Endothelial cell of umbilical vein (primary cell): ENCODE data around the gene TJP1. TPM values are rescaled to one million over a fixed set of nuclear protein-coding genes. Genes with fewer than 3 reads are reported as not detected.

Experiments used
- BruUV-seq: library from RNA; stranded (reverse); fragments of 400-500 nt; replicated peaks from 2 replicates; lab custom pipeline; 2021; lab: Mats Ljungman, UMichigan
- CTCF ChIA-PET: fragments of 300-600, 350-600 bp; sonication (Branson Sonifier 250); formaldehyde crosslinking; loops from one replicate; lab custom pipeline; 2021; ENCODE audit warnings: antibody characterized with exemption, inconsistent platforms; lab: Charles Lee
- POLR2A ChIA-PET: fragments of 300-600, 350-600 bp; sonication (Branson Sonifier 250); formaldehyde crosslinking; loops from one replicate; lab custom pipeline; 2021; ENCODE audit warnings: antibody characterized with exemption, inconsistent platforms; lab: Charles Lee
- DNase-seq: peaks from one replicate; pipeline ENCODE4 v3.0.0-alpha.2; 2011; ENCODE audit warnings: low read depth, low spot score
- FAIRE-seq: peaks from 2 replicates; lab custom pipeline; 2011; peaks lifted over from hg19 to GRCh38; lab: Jason Lieb, UNC
- H2AFZ ChIP-seq: 2 replicates; pipeline ENCODE4 v1.6.0; 2012; ENCODE audit warnings: low read depth, low read length, control low read depth, inconsistent platforms
- H3K27ac ChIP-seq: 2 replicates; pipeline ENCODE4 v1.5.1; 2011; ENCODE audit warnings: low read depth, mild to moderate bottlenecking, control low read depth, low read length, moderate library complexity; ENCODE audit not compliant: insufficient read depth
- H3K27me3 ChIP-seq, 2 experiments: 2 replicates each; pipeline versions ENCODE4 v1.6.0 to v1.6.1; 2011; ENCODE audit warnings: low read length in 2 of 2, mixed read lengths in 1 of 2; ENCODE audit not compliant: control insufficient read depth in 2 of 2, insufficient read depth in 2 of 2
- H3K36me3 ChIP-seq, 2 experiments: 2 replicates in 1 of 2; 3 replicates in 1 of 2; pipeline ENCODE4 v1.5.1; 2011; ENCODE audit warnings: low read length in 2 of 2, mild to moderate bottlenecking in 1 of 2, moderate library complexity in 1 of 2; ENCODE audit not compliant: control insufficient read depth in 2 of 2, insufficient read depth in 2 of 2; ENCODE audit errors: extremely low read depth in 1 of 2
- H3K4me1 ChIP-seq: 3 replicates; pipeline ENCODE4 v1.5.1; 2011; ENCODE audit warnings: mild to moderate bottlenecking, low read length; ENCODE audit not compliant: control insufficient read depth, insufficient read depth; ENCODE audit errors: extremely low read depth
- H3K4me2 ChIP-seq: 2 replicates; pipeline ENCODE4 v1.6.1; 2011; ENCODE audit warnings: low read length, control low read depth, mixed read lengths; ENCODE audit not compliant: insufficient read depth
- H3K4me3 ChIP-seq, 3 experiments: fragments of 200-600 bp in 1 of 3; sonication (generic), shearing (Covaris generic) in 1 of 3; replicated peaks in 1 of 3; 2 replicates each; pipeline ENCODE4 v1.5.1; 2011 to 2016; ENCODE audit warnings: control low read depth in 3 of 3, low read length in 3 of 3, mild to moderate bottlenecking in 2 of 3, inconsistent platforms in 1 of 3, low read depth in 1 of 3, moderate library complexity in 1 of 3; ENCODE audit not compliant: insufficient read depth in 1 of 3
- H3K79me2 ChIP-seq: 2 replicates; pipeline ENCODE4 v1.6.0; 2012; ENCODE audit warnings: low read length, inconsistent platforms; ENCODE audit not compliant: control insufficient read depth, insufficient read depth
- H3K9ac ChIP-seq: replicated peaks from 2 replicates; pipeline ENCODE3; 2011; ENCODE audit warnings: low read length, control low read depth; ENCODE audit not compliant: insufficient read depth; ENCODE audit errors: extremely low read depth
- H3K9me1 ChIP-seq: replicated peaks from 3 replicates; pipeline ENCODE4 v1.6.0; 2011; ENCODE audit warnings: mild to moderate bottlenecking, low read length; ENCODE audit not compliant: control insufficient read depth, insufficient read depth; ENCODE audit errors: extremely low read depth
- H3K9me3 ChIP-seq: replicated peaks from 2 replicates; pipeline ENCODE4 v1.5.1; 2012; ENCODE audit warnings: low read length, inconsistent platforms; ENCODE audit not compliant: control insufficient read depth, insufficient read depth
- H4K20me1 ChIP-seq: replicated peaks from 2 replicates; pipeline ENCODE3; 2011; ENCODE audit warnings: mild to moderate bottlenecking, low read length; ENCODE audit not compliant: control insufficient read depth, insufficient read depth; ENCODE audit errors: extremely low read depth
- CTCF ChIP-seq, 2 donors: IDR thresholded peaks; 1 replicate in 1 of 2; 2 replicates in 1 of 2; pipeline ENCODE4 v1.5.1; 2011; ENCODE audit warnings: low read length in 2 of 2, mild to moderate bottlenecking in 2 of 2, moderate library complexity in 2 of 2, control low read depth in 1 of 2, inconsistent platforms in 1 of 2, low read depth in 1 of 2; ENCODE audit not compliant: insufficient read depth in 1 of 2; ENCODE audit errors: extremely low read depth in 1 of 2
- EZH2 ChIP-seq: IDR thresholded peaks from 2 replicates; pipeline ENCODE4 v1.6.1; 2012; ENCODE audit warnings: borderline replicate concordance, low read depth, mild to moderate bottlenecking, moderate library complexity, low read length, inconsistent platforms; ENCODE audit not compliant: severe bottlenecking
- FOS ChIP-seq: IDR thresholded peaks from 2 replicates; pipeline ENCODE4 v1.6.1; 2011; ENCODE audit warnings: mild to moderate bottlenecking, low read length, moderate library complexity, borderline replicate concordance; ENCODE audit not compliant: insufficient read depth
- GATA2 ChIP-seq: IDR thresholded peaks from 2 replicates; pipeline ENCODE4 v1.7.0; 2011; ENCODE audit warnings: low read depth, mild to moderate bottlenecking, moderate library complexity, mixed read lengths, low read length; ENCODE audit not compliant: insufficient read length, insufficient read depth
- JUN ChIP-seq: IDR thresholded peaks from 2 replicates; pipeline ENCODE4 v1.6.1; 2011; ENCODE audit warnings: borderline replicate concordance, low read depth; ENCODE audit not compliant: insufficient read length, insufficient read depth
- MAX ChIP-seq: IDR thresholded peaks from 2 replicates; pipeline ENCODE4 v1.6.1; 2011; ENCODE audit not compliant: insufficient read depth, insufficient read length
- MYC ChIP-seq: IDR thresholded peaks from one replicate; pipeline ENCODE4 v1.6.1; 2011; ENCODE audit warnings: mild to moderate bottlenecking, low read depth, low read length
- POLR2A ChIP-seq: IDR thresholded peaks from 2 replicates; pipeline ENCODE4 v1.6.1; 2012; ENCODE audit warnings: low read depth, mild to moderate bottlenecking, control low read depth, low read length
- POLR2AphosphoS5 ChIP-seq: IDR thresholded peaks from 2 replicates; pipeline ENCODE4 v1.6.1; 2012; ENCODE audit warnings: low read depth, mild to moderate bottlenecking, control low read depth, low read length, moderate library complexity; ENCODE audit not compliant: insufficient read depth
- dilution Hi-C: fragments of 300-500 bp; cut with MboI; formaldehyde crosslinking; loops from one replicate; pipeline ENCODE4 v1.15.0; 2019; ENCODE audit warnings: low sequenced_read_pairs; ENCODE audit not compliant: extremely low pct_ligation_motif_present
- intact Hi-C: fragments of 100-400 bp; cut with micrococcal nuclease; formaldehyde crosslinking; loops from one replicate; pipeline ENCODE4 v1.10.0; 2022
- polyA plus RNA-seq, 4 experiments: library from polyadenylated mRNA; depleted of rRNA in 3 of 4; stranded (reverse) in 3 of 4; unstranded in 1 of 4; fragments of >200 nt; gene quantifications; 2 replicates each; pipeline versions ENCODE4 v1.2.1 to v1.2.3, GENCODE V29; 2011 to 2012; ENCODE audit warnings: missing spikeins in 1 of 4
- total RNA-seq: library from RNA; stranded (reverse); gene quantifications from 2 replicates; pipeline ENCODE4 v1.2.3, GENCODE V29; 2021

The TJP1 gene
- total and polyA plus RNA-seq, 2 donors (not counting 3 experiments of a cell fraction or from before 2014, with no cell fraction given), result 45.6 to 128 TPM

GRCh38 chr15:29867241-29868000, 45.2 kb upstream of the TJP1 start:
- Histone ChIP-seq H2AFZ (no peak overlapping the region), H3K36me3 (no peaks in the 10 kb centered on the region), H3K9me3 (no peaks in the 10 kb centered on the region), H3K79me2 (no peaks in the 10 kb centered on the region), H3K9ac (no peak overlapping the region), H3K4me3 (no peak overlapping the region), H3K27me3 (peaks cover 0 to 4% of the 10 kb centered on the region in 2 experiments), H4K20me1 (no peaks in the 10 kb centered on the region), H3K9me1 (no peaks in the 10 kb centered on the region), H3K27ac (no peak overlapping the region), H3K4me1 (no peaks in the 10 kb centered on the region), H3K4me2 (no peak overlapping the region)
- TF ChIP-seq MYC, result no peak
- no peak for TF ChIP-seq FOS
- no peak for TF ChIP-seq GATA2
- no peak for TF ChIP-seq CTCF (IDR thresholded peaks at IDR 0.05; ENCODE audit: extremely low read depth in 1 of 2, insufficient read depth in 1 of 2, low read depth in 1 of 2, low read length in 2 of 2)
- no peak for TF ChIP-seq POLR2A
- no peak for TF ChIP-seq MAX
- no peak for TF ChIP-seq JUN
- TF ChIP-seq EZH2, result no peak
- TF ChIP-seq POLR2AphosphoS5, result no peak
- intact Hi-C loops, result no loop called here
- ChIA-PET POLR2A (no interaction called here), CTCF (interaction anchor here (0.7 to 1.2 kb wide), 2 partner anchors 34 to 120 kb away, joined by 3 to 5 read pairs; no protein-coding TSS in a partner anchor)
- dilution Hi-C loops, result no loop called here
- no peak for DNase-seq
- FAIRE-seq, result no peak
- no TSS peak for BruUV-seq
